Measurements from ENCODE around the gene KRI1. TPM values are rescaled to one million over a fixed set of nuclear protein-coding genes. Genes with fewer than 3 reads are reported as not detected.

The KRI1 gene
- polyA plus RNA-seq, 3 donors = 3.9 to 21.0 (median 6.1) TPM

DNA sequence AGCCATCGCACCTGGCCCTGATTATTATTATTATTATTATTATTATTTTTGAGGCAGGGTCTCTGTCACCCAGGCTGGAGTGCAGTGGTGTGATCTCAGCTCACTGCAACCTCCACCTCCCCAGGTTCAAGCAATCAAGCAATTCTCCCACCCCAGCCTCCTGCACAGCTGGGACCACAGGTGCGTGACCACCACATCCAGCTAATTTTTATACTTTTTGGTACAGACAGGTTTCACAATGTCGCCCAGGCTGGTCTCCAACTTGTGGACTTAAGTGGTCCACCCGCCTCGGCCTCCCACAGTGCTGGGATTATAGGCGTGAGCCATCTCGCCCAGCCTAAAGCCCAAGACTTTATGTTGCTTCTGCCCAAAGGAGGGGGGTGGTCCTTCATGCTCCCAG, 27.3 kb upstream of the KRI1 start:
- no peak overlapping the region for H3K4me3 Mint-ChIP-seq
- Histone ChIP-seq H3K9me3 (replicated peaks in 1 of 2; ENCODE audit: control insufficient read depth in 1 of 2, insufficient read depth in 1 of 2, low read length in 2 of 2) (no peaks in the 10 kb centered on the region), H3K9ac (ENCODE audit: insufficient read depth, low read length, poor library complexity, severe bottlenecking) (no peak overlapping the region), H2AFZ (ENCODE audit: insufficient read depth, low read depth, low read length, poor library complexity, severe bottlenecking) (no peak overlapping the region), H3K36me3 (replicated peaks in 1 of 2; ENCODE audit: control insufficient read depth in 1 of 2, insufficient read depth in 2 of 2, low read length in 2 of 2) (no peaks in the 10 kb centered on the region), H3K79me2 (ENCODE audit: insufficient read depth, low read length) (no peaks in the 10 kb centered on the region), H3K4me2 (replicated peaks; ENCODE audit: extremely low read depth, low read length, poor library complexity, severe bottlenecking) (peak overlapping the region; percentile 21), H4K20me1 (ENCODE audit: insufficient read depth, low read length) (no peaks in the 10 kb centered on the region), H3K27me3 (ENCODE audit: control insufficient read depth in 2 of 2, insufficient read depth in 2 of 2, low read length in 2 of 2) (peaks cover 0 to under 1% of the 10 kb centered on the region in 2 donors), H3K4me3 (replicated peaks in 1 of 3; ENCODE audit: low read depth in 2 of 3, low read length in 3 of 3) (peak overlapping the region in 1 of 3 experiments; percentile 10), H3K27ac (ENCODE audit: low read depth in 1 of 2, low read length in 2 of 2) (peak overlapping the region; percentile 64 to 75), H3K4me1 (ENCODE audit: control insufficient read depth in 1 of 2, insufficient read depth in 2 of 2, low read length in 2 of 2) (peaks cover 64 to 72% of the 10 kb centered on the region in 2 donors)
- H3K9me3 Mint-ChIP-seq = peaks cover 0 to 2% (median 0%) of the 10 kb centered on the region in 7 donors
- H3K27ac Mint-ChIP-seq = peak overlapping the region in 6 of 7 donors; percentile 66 to 94 (median 82)
- TF ChIP-seq, protein P1, sequence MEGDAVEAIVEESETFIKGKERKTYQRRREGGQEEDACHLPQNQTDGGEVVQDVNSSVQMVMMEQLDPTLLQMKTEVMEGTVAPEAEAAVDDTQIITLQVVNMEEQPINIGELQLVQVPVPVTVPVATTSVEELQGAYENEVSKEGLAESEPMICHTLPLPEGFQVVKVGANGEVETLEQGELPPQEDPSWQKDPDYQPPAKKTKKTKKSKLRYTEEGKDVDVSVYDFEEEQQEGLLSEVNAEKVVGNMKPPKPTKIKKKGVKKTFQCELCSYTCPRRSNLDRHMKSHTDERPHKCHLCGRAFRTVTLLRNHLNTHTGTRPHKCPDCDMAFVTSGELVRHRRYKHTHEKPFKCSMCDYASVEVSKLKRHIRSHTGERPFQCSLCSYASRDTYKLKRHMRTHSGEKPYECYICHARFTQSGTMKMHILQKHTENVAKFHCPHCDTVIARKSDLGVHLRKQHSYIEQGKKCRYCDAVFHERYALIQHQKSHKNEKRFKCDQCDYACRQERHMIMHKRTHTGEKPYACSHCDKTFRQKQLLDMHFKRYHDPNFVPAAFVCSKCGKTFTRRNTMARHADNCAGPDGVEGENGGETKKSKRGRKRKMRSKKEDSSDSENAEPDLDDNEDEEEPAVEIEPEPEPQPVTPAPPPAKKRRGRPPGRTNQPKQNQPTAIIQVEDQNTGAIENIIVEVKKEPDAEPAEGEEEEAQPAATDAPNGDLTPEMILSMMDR (IDR thresholded peaks at IDR 0.05) = no peak
- intact Hi-C loops (cut with micrococcal nuclease) = loop anchor here in 1 of 2 donors (5.0 kb wide), 1 partner anchor 1761 kb away; the partner anchor contains the start of genes MBD3L1 and ZNF558
- 98% methylated on average over 6 of the region's 7 CpGs for WGBS (ENCODE audit: insufficient coverage)
- peaks cover 63% of the 10 kb centered on the region for H3K4me1 Mint-ChIP-seq
- no peaks in the 10 kb centered on the region for H3K36me3 Mint-ChIP-seq
- no peak for DNase-seq
- H3K27me3 Mint-ChIP-seq (ENCODE audit: low read depth in 3 of 3) = peaks cover 0 to 3% (median 2%) of the 10 kb centered on the region in 3 donors

DNA sequence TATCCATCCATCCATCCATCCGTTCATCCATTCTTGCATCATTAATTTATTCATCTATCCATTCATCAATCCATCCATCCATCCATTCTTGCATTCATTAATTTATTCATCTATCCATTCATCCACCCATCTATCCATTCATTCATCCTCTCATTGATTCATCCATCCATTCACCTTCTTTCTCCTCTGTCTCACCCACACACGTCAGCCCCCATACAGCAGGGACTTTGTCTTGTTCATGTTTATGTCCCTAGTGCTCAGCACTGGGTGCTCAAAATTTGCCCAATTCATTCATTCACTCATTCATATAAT, 22.0 kb upstream of the KRI1 start:
- H3K27me3 Mint-ChIP-seq (ENCODE audit: low read depth in 3 of 3) = peaks cover 12 to 24% (median 19%) of the 10 kb centered on the region in 3 donors
- H3K4me1 Mint-ChIP-seq = peaks cover 32% of the 10 kb centered on the region
- H3K79me2 ChIP-seq (ENCODE audit: insufficient read depth, low read length) = no peaks in the 10 kb centered on the region
- no peak overlapping the region for H3K4me3 ChIP-seq (replicated peaks in 1 of 3; ENCODE audit: low read depth in 2 of 3, low read length in 3 of 3)
- H3K4me1 ChIP-seq (ENCODE audit: control insufficient read depth in 1 of 2, insufficient read depth in 2 of 2, low read length in 2 of 2) = peaks cover 19 to 24% of the 10 kb centered on the region in 2 donors
- no peak overlapping the region for H2AFZ ChIP-seq (ENCODE audit: insufficient read depth, low read depth, low read length, poor library complexity, severe bottlenecking)
- H3K27me3 ChIP-seq (ENCODE audit: control insufficient read depth in 2 of 2, insufficient read depth in 2 of 2, low read length in 2 of 2) = peaks cover 2 to 13% of the 10 kb centered on the region in 2 donors
- TF ChIP-seq, protein P1 (IDR thresholded peaks at IDR 0.05) = no peak
- peaks cover 0 to 6% of the 10 kb centered on the region in 2 donors for H3K36me3 Mint-ChIP-seq
- 100% methylated on average over 2 of the region's 2 CpGs for WGBS (ENCODE audit: insufficient coverage)
- no peak overlapping the region for H3K27ac Mint-ChIP-seq
- H4K20me1 ChIP-seq (ENCODE audit: insufficient read depth, low read length) = no peaks in the 10 kb centered on the region
- no peak overlapping the region for H3K27ac ChIP-seq (ENCODE audit: low read depth in 1 of 2, low read length in 2 of 2)
- peak overlapping the region in 1 of 2 donors; percentile 82 for H3K4me3 Mint-ChIP-seq
- H3K9me3 Mint-ChIP-seq = peaks cover 0 to 4% (median 3%) of the 10 kb centered on the region in 7 donors
- intact Hi-C loops (cut with micrococcal nuclease) = no loop called here
- H3K4me2 ChIP-seq (replicated peaks; ENCODE audit: extremely low read depth, low read length, poor library complexity, severe bottlenecking) = no peak overlapping the region
- no peaks in the 10 kb centered on the region for H3K36me3 ChIP-seq (replicated peaks in 1 of 2; ENCODE audit: control insufficient read depth in 1 of 2, insufficient read depth in 2 of 2, low read length in 2 of 2)
- no peak for DNase-seq
- no peak overlapping the region for H3K9ac ChIP-seq (ENCODE audit: insufficient read depth, low read length, poor library complexity, severe bottlenecking)
- no peaks in the 10 kb centered on the region for H3K9me3 ChIP-seq (replicated peaks in 1 of 2; ENCODE audit: control insufficient read depth in 1 of 2, insufficient read depth in 1 of 2, low read length in 2 of 2)

Measured in CD14-positive monocyte (primary cell).